GM06990 (cell line): ENCODE data around the gene MAP1LC3B2.

ENCODE experiments used
- DNase-seq: peaks from one replicate; pipeline ENCODE4 v3.0.0-alpha.2; 2011; ENCODE audit not compliant: insufficient read length; ENCODE audit errors: extremely low read depth
- H3K27me3 ChIP-seq: replicated peaks from 2 replicates; pipeline ENCODE4 v1.6.0; 2011; ENCODE audit warnings: low read length; ENCODE audit not compliant: control insufficient read depth, insufficient read depth
- H3K36me3 ChIP-seq: 2 replicates; pipeline ENCODE4 v1.5.1; 2011; ENCODE audit warnings: low read length; ENCODE audit not compliant: control insufficient read depth, insufficient read depth
- H3K4me3 ChIP-seq: replicated peaks from 2 replicates; pipeline ENCODE4 v1.5.1; 2011; ENCODE audit warnings: low read depth, mild to moderate bottlenecking, control low read depth, low read length
- CTCF ChIP-seq: IDR thresholded peaks from 2 replicates; pipeline ENCODE4 v1.5.1; 2011; ENCODE audit warnings: low read length, control low read depth, mild to moderate bottlenecking, inconsistent platforms; ENCODE audit not compliant: insufficient read depth, poor library complexity, severe bottlenecking

Gene MAP1LC3B2

GRCh38 chr12:116538682-116539305 is 20.4 kb upstream of the MAP1LC3B2 start:
- no peak for TF ChIP-seq CTCF
- DNase-seq = no peak
- no peak overlapping the region for H3K4me3 ChIP-seq
- no peaks in the 10 kb centered on the region for H3K36me3 ChIP-seq
- no peaks in the 10 kb centered on the region for H3K27me3 ChIP-seq

- Histone ChIP-seq H3K36me3 (no peaks in the 10 kb centered on the region), H3K4me3 (no peak overlapping the region), H3K27me3 (no peaks in the 10 kb centered on the region)
- no peak for DNase-seq
- TF ChIP-seq CTCF = no peak
These were observed 19.8 kb upstream of the MAP1LC3B2 start for GRCh38 chr12:116539361-116539771.

GRCh38 chr12:116539905-116540482 is 19.2 kb upstream of the MAP1LC3B2 start:
- no peak for DNase-seq
- Histone ChIP-seq H3K36me3 (no peaks in the 10 kb centered on the region), H3K4me3 (no peak overlapping the region), H3K27me3 (no peaks in the 10 kb centered on the region)
- no peak for TF ChIP-seq CTCF

- no peak for TF ChIP-seq CTCF
- no peak for DNase-seq
- H3K4me3 ChIP-seq = no peak overlapping the region
- H3K36me3 ChIP-seq = no peaks in the 10 kb centered on the region
- H3K27me3 ChIP-seq = no peaks in the 10 kb centered on the region
These were observed 18.5 kb upstream of the MAP1LC3B2 start for GRCh38 chr12:116540622-116541152.

GRCh38 chr12:116541547-116542344 is 17.4 kb upstream of the MAP1LC3B2 start:
- no peak for TF ChIP-seq CTCF
- H3K4me3 ChIP-seq = no peak overlapping the region
- H3K36me3 ChIP-seq = no peaks in the 10 kb centered on the region
- no peaks in the 10 kb centered on the region for H3K27me3 ChIP-seq
- DNase-seq = no peak
